Measurements from ENCODE around the gene ZFAND3. TPM values are rescaled to one million over a fixed set of nuclear protein-coding genes. Genes with fewer than 3 reads are reported as not detected.

ZFAND3 gene
- total RNA-seq, 2 experiments from 2014 or later: 34.4 to 37.0 TPM

- no peaks in the 10 kb centered on the region for H3K27me3 Mint-ChIP-seq
- intact Hi-C loops (cut with DNase I, micrococcal nuclease): no loop called here
- Histone ChIP-seq H3K9me3 (ENCODE audit: control insufficient read depth in 1 of 2, insufficient read depth in 1 of 2, low read length in 2 of 2) (no peaks in the 10 kb centered on the region), H3K27me3 (ENCODE audit: control insufficient read depth in 1 of 2, insufficient read depth in 2 of 2, low read length in 2 of 2) (no peaks in the 10 kb centered on the region), H3K4me1 (ENCODE audit: insufficient read depth, low read length) (no peaks in the 10 kb centered on the region), H3K36me3 (ENCODE audit: insufficient read depth, low read length) (peaks cover 3% of the 10 kb centered on the region), H3K27ac (ENCODE audit: low read depth in 1 of 2, low read length in 2 of 2) (no peak overlapping the region), H3K4me3 (ENCODE audit: low read length) (no peak overlapping the region)
- POLR2A ChIA-PET: no interaction called here
- ATAC-seq (ENCODE audit: poor library complexity) (no peak), DNase-seq (no peak)
- H3K4me1 Mint-ChIP-seq (ENCODE audit: low read depth): no peaks in the 10 kb centered on the region
- no peak overlapping the region for H3K4me3 Mint-ChIP-seq
- TF ChIP-seq CTCF (IDR thresholded peaks at IDR 0.05): no peak
- H3K9me3 Mint-ChIP-seq: no peaks in the 10 kb centered on the region
- H3K27ac Mint-ChIP-seq: no peak overlapping the region
- CTCF ChIA-PET: no interaction called here
- H3K36me3 Mint-ChIP-seq (ENCODE audit: low read depth): peaks cover 35% of the 10 kb centered on the region
Measured at GRCh38 chr6:38193051-38193450, 373.5 kb downstream of the ZFAND3 start.

- no peak for TF ChIP-seq CTCF (IDR thresholded peaks at IDR 0.05)
- no peaks in the 10 kb centered on the region for H3K4me1 Mint-ChIP-seq (ENCODE audit: low read depth)
- H3K9me3 ChIP-seq (ENCODE audit: control insufficient read depth in 1 of 2, insufficient read depth in 1 of 2, low read length in 2 of 2): no peaks in the 10 kb centered on the region
- CTCF ChIA-PET: no interaction called here
- H3K27me3 Mint-ChIP-seq: no peaks in the 10 kb centered on the region
- H3K36me3 ChIP-seq (ENCODE audit: insufficient read depth, low read length): peaks cover 3% of the 10 kb centered on the region
- H3K4me3 ChIP-seq (ENCODE audit: low read length): no peak overlapping the region
- intact Hi-C loops (cut with DNase I, micrococcal nuclease): no loop called here
- H3K27me3 ChIP-seq (ENCODE audit: control insufficient read depth in 1 of 2, insufficient read depth in 2 of 2, low read length in 2 of 2): no peaks in the 10 kb centered on the region
- peaks cover 31% of the 10 kb centered on the region for H3K36me3 Mint-ChIP-seq (ENCODE audit: low read depth)
- ATAC-seq (ENCODE audit: poor library complexity) (no peak), DNase-seq (no peak)
- no peaks in the 10 kb centered on the region for H3K4me1 ChIP-seq (ENCODE audit: insufficient read depth, low read length)
- no peak overlapping the region for H3K27ac ChIP-seq (ENCODE audit: low read depth in 1 of 2, low read length in 2 of 2)
- H3K27ac Mint-ChIP-seq: no peak overlapping the region
- H3K9me3 Mint-ChIP-seq: no peaks in the 10 kb centered on the region
- POLR2A ChIA-PET: no interaction called here
- no peak overlapping the region for H3K4me3 Mint-ChIP-seq
Measured at GRCh38 chr6:38193481-38194281, 374.2 kb downstream of the ZFAND3 start.

GRCh38 chr6:38194282-38194572, 374.7 kb downstream of the ZFAND3 start:
- TF ChIP-seq CTCF (IDR thresholded peaks at IDR 0.05): no peak

More at GRCh38 chr6:38194282-38194572, 374.7 kb downstream of the ZFAND3 start:
- DNase-seq (no peak), ATAC-seq (ENCODE audit: poor library complexity) (no peak)
- Histone ChIP-seq H3K4me1 (ENCODE audit: insufficient read depth, low read length) (no peaks in the 10 kb centered on the region), H3K36me3 (ENCODE audit: insufficient read depth, low read length) (no peaks in the 10 kb centered on the region), H3K4me3 (ENCODE audit: low read length) (no peak overlapping the region), H3K9me3 (ENCODE audit: control insufficient read depth in 1 of 2, insufficient read depth in 1 of 2, low read length in 2 of 2) (no peaks in the 10 kb centered on the region), H3K27ac (ENCODE audit: low read depth in 1 of 2, low read length in 2 of 2) (no peak overlapping the region), H3K27me3 (ENCODE audit: control insufficient read depth in 1 of 2, insufficient read depth in 2 of 2, low read length in 2 of 2) (no peaks in the 10 kb centered on the region)
- Mint-ChIP-seq H3K27ac (no peak overlapping the region), H3K36me3 (ENCODE audit: low read depth) (peaks cover 26% of the 10 kb centered on the region), H3K9me3 (no peaks in the 10 kb centered on the region), H3K4me3 (no peak overlapping the region), H3K27me3 (no peaks in the 10 kb centered on the region), H3K4me1 (ENCODE audit: low read depth) (no peaks in the 10 kb centered on the region)
- CTCF ChIA-PET: no interaction called here
- POLR2A ChIA-PET: no interaction called here
- intact Hi-C loops (cut with DNase I, micrococcal nuclease): no loop called here
